Measurements from ENCODE around the gene C4orf36. TPM values are rescaled to one million over a fixed set of nuclear protein-coding genes. Genes with fewer than 3 reads are reported as not detected.

C4orf36 gene
- total RNA-seq, 2 experiments from 2014 or later = not detected

DNA sequence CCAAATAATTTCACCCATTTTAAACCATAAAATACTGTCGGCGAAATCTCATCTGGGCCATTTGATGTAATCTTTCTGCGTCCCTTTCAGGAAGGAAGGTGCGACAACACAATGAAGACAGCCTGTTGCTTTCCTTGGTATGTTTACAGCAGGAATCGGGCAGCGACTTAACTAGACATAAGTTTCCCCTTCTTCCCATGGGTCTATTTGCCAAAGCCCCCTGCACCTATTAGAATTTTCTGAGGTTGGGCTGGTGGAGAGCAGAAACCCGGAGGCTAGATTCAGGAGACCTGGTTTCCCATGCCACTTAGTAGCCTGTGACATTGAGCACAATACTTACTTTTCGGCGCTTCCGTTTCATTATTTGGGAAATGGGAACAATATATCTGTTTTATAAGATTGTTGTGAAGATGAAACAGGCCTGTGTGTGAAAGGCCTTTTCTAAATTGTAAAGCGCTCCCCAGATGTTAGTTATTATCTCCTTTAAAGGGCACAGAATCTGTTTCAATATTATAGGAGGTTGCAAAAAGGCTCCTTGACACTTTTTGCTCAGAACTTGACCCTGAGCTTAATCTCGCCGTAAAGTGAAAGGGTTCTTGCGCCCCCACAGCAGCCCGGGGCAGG lies 42.0 kb upstream of the C4orf36 start:
- Histone ChIP-seq H3K27ac (ENCODE audit: low read depth in 1 of 2, low read length in 2 of 2) (peak overlapping the region; percentile 51 to 69), H3K4me1 (ENCODE audit: insufficient read depth, low read length) (peaks cover 25% of the 10 kb centered on the region), H3K4me3 (ENCODE audit: low read length) (peak overlapping the region; percentile 93), H3K9me3 (ENCODE audit: control insufficient read depth in 1 of 2, insufficient read depth in 1 of 2, low read length in 2 of 2) (no peaks in the 10 kb centered on the region), H3K27me3 (ENCODE audit: control insufficient read depth in 1 of 2, insufficient read depth in 2 of 2, low read length in 2 of 2) (no peaks in the 10 kb centered on the region), H3K36me3 (ENCODE audit: insufficient read depth, low read length) (no peaks in the 10 kb centered on the region)
- H3K4me1 Mint-ChIP-seq (ENCODE audit: low read depth) = peaks cover 45% of the 10 kb centered on the region
- intact Hi-C loops (cut with DNase I, micrococcal nuclease) = loop anchor here (2.0 to 10.0 kb wide), 5 partner anchors 169 to 1661 kb away; partner anchors contain the start of genes HERC3 (in 1 of the 2), HERC5 (in 1 of the 2), HSD17B11 (in 1 of the 2) and KLHL8 (in 1 of the 2)
- DNase-seq = peak in 3 of 14 experiments; percentile 1 to 14 (median 13)
- TF ChIP-seq, protein P1, sequence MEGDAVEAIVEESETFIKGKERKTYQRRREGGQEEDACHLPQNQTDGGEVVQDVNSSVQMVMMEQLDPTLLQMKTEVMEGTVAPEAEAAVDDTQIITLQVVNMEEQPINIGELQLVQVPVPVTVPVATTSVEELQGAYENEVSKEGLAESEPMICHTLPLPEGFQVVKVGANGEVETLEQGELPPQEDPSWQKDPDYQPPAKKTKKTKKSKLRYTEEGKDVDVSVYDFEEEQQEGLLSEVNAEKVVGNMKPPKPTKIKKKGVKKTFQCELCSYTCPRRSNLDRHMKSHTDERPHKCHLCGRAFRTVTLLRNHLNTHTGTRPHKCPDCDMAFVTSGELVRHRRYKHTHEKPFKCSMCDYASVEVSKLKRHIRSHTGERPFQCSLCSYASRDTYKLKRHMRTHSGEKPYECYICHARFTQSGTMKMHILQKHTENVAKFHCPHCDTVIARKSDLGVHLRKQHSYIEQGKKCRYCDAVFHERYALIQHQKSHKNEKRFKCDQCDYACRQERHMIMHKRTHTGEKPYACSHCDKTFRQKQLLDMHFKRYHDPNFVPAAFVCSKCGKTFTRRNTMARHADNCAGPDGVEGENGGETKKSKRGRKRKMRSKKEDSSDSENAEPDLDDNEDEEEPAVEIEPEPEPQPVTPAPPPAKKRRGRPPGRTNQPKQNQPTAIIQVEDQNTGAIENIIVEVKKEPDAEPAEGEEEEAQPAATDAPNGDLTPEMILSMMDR (IDR thresholded peaks at IDR 0.05) = no peak
- H3K9me3 Mint-ChIP-seq = no peaks in the 10 kb centered on the region
- H3K27ac Mint-ChIP-seq = peak overlapping the region; percentile 90
- CTCF ChIA-PET = interaction anchor here (0.6 to 6.6 kb wide), 22 partner anchors 12 to 285 kb away, joined by 3 to 48 read pairs (median 4); no protein-coding TSS in a partner anchor
- no peaks in the 10 kb centered on the region for H3K27me3 Mint-ChIP-seq
- H3K4me3 Mint-ChIP-seq = peak overlapping the region; percentile 91
- no peak for ATAC-seq (ENCODE audit: poor library complexity)
- H3K36me3 Mint-ChIP-seq (ENCODE audit: low read depth) = peaks cover 12% of the 10 kb centered on the region
- POLR2A ChIA-PET = interaction anchor here (0.6 to 13.4 kb wide), 25 partner anchors 11 to 1523 kb away, joined by 3 to 351 read pairs (median 5); partner anchors contain the start of genes HERC5, HSD17B11, KLHL8 and PPM1K

DNA sequence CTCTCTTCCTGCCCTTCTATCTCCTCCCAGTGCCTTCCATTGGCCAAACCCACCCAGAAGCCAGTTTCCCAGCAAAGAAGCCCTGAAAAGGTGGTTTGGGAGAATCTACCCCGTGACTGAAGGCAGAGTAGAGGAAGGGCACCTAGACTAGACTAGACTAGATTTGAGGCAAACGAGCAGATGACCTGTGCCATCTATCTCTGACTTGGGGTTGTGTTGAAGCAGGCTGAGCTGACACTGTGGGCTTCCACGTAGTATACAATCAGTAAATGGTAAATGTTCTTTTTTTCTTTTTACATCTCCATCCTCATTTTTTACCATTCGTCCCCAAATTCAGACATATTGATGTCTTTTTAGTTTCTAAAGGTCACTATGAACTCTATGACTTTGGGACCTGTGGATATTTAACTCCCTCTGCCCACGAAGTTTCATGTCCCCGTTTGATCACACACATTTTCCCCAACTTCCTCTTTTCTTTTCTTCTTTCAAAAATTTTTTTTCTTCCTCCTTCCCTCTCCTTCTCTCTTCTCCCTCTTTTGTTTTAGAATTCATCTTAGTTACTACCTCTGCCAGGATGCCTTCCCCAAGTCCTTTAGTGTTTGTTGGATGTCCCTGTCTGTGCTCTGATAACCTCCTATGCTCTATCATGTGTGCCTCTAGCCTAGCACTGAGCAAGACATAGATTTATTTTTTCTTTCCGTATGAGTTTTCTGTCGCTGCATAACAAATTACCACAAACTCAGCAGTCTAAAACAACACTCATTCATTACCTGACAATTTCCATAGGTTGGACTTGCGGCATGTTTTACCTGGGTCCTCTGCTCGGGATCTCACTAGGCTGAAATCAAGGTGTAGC lies 36.4 kb upstream of the C4orf36 start:
- no peaks in the 10 kb centered on the region for H3K9me3 ChIP-seq (ENCODE audit: control insufficient read depth in 1 of 2, insufficient read depth in 1 of 2, low read length in 2 of 2)
- Mint-ChIP-seq H3K4me3 (no peak overlapping the region), H3K4me1 (ENCODE audit: low read depth) (peaks cover under 1% of the 10 kb centered on the region), H3K9me3 (no peaks in the 10 kb centered on the region), H3K27me3 (no peaks in the 10 kb centered on the region), H3K36me3 (ENCODE audit: low read depth) (peaks cover 5% of the 10 kb centered on the region), H3K27ac (no peak overlapping the region)
- no peaks in the 10 kb centered on the region for H3K4me1 ChIP-seq (ENCODE audit: insufficient read depth, low read length)
- ChIA-PET CTCF (interaction anchor here (1.9 kb wide), 1 partner anchor 165 kb away, joined by 7 read pairs; no protein-coding TSS in a partner anchor), POLR2A (no interaction called here)
- H3K4me3 ChIP-seq (ENCODE audit: low read length) = no peak overlapping the region
- no peak for ATAC-seq (ENCODE audit: poor library complexity)
- no peak overlapping the region for H3K27ac ChIP-seq (ENCODE audit: low read depth in 1 of 2, low read length in 2 of 2)
- TF ChIP-seq, protein P1 (IDR thresholded peaks at IDR 0.05) = no peak
- DNase-seq = no peak
- H3K27me3 ChIP-seq (ENCODE audit: control insufficient read depth in 1 of 2, insufficient read depth in 2 of 2, low read length in 2 of 2) = no peaks in the 10 kb centered on the region
- intact Hi-C loops (cut with DNase I, micrococcal nuclease) = no loop called here
- H3K36me3 ChIP-seq (ENCODE audit: insufficient read depth, low read length) = no peaks in the 10 kb centered on the region

DNA sequence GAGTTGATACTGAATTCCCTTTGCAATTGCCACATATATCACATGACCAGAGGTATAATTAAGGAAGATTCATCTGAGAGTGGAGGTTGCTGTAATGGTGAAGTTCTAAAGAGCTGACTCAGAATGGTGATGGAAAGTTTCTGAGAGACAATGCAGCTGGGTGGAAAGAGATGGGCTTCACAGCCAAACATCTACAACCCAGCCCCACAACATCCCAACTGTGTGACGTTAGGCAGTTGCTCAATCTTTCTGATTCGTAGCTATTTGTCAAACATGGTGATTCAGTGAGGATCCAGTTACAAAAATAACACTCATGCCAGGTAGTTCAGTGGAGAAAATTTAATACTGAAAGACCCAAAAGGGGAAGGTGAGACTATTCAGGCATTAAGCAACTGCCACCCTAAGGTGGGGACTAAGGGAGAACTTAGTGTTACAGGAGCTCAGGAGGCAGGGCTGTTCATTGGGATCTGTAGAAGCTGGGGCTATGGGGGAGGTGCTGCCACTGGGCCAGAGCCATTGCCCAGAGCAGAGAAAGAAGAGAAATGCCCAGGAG lies 35.7 kb upstream of the C4orf36 start:
- DNase-seq (peak in 2 of 14 experiments; percentile 34 to 62), ATAC-seq (ENCODE audit: poor library complexity) (peak; percentile 17)
- no peaks in the 10 kb centered on the region for H3K4me1 ChIP-seq (ENCODE audit: insufficient read depth, low read length)
- ChIA-PET CTCF (interaction anchor here (1.9 kb wide), 1 partner anchor 165 kb away, joined by 7 read pairs; no protein-coding TSS in a partner anchor), POLR2A (no interaction called here)
- H3K27me3 ChIP-seq (ENCODE audit: control insufficient read depth in 1 of 2, insufficient read depth in 2 of 2, low read length in 2 of 2) = no peaks in the 10 kb centered on the region
- H3K27me3 Mint-ChIP-seq = no peaks in the 10 kb centered on the region
- no peaks in the 10 kb centered on the region for H3K4me1 Mint-ChIP-seq (ENCODE audit: low read depth)
- intact Hi-C loops (cut with DNase I, micrococcal nuclease) = no loop called here
- H3K36me3 Mint-ChIP-seq (ENCODE audit: low read depth) = peaks cover 5% of the 10 kb centered on the region
- no peaks in the 10 kb centered on the region for H3K36me3 ChIP-seq (ENCODE audit: insufficient read depth, low read length)
- H3K4me3 ChIP-seq (ENCODE audit: low read length) = no peak overlapping the region
- H3K27ac Mint-ChIP-seq = no peak overlapping the region
- H3K4me3 Mint-ChIP-seq = no peak overlapping the region
- no peak overlapping the region for H3K27ac ChIP-seq (ENCODE audit: low read depth in 1 of 2, low read length in 2 of 2)
- H3K9me3 ChIP-seq (ENCODE audit: control insufficient read depth in 1 of 2, insufficient read depth in 1 of 2, low read length in 2 of 2) = no peaks in the 10 kb centered on the region
- TF ChIP-seq, protein P1 (IDR thresholded peaks at IDR 0.05) = no peak
- no peaks in the 10 kb centered on the region for H3K9me3 Mint-ChIP-seq
